H7 (cell line): ENCODE measurements around the gene RHBDD2. TPM values are rescaled to one million over a fixed set of nuclear protein-coding genes. Genes with fewer than 3 reads are reported as not detected.
A peak's percentile ranks its signal among the peaks of the same experiment; 100 is the strongest.
"Not testable (repeated sequence)": the region's sequence is repeated elsewhere in the genome, so short reads cannot be mapped to it uniquely, and the experiment has no call there.

ENCODE experiments used
- DNase-seq: peaks from one replicate; pipeline ENCODE4 v3.0.0; 2012
- H3K27me3 ChIP-seq: 2 replicates; pipeline ENCODE4 v1.6.0; 2011; ENCODE audit warnings: mild to moderate bottlenecking, low read length; ENCODE audit not compliant: control insufficient read depth, insufficient read depth
- H3K36me3 ChIP-seq: replicated peaks from 2 replicates; pipeline ENCODE4 v1.5.1; 2011; ENCODE audit warnings: low read length; ENCODE audit not compliant: control insufficient read depth, insufficient read depth
- H3K4me3 ChIP-seq: 2 replicates; pipeline ENCODE4 v1.5.1; 2011; ENCODE audit warnings: low read depth, mild to moderate bottlenecking, control low read depth, low read length, moderate library complexity; ENCODE audit not compliant: insufficient read depth
- total RNA-seq: library from RNA; depleted of rRNA; stranded (reverse); fragments of >200 nt; shearing (Covaris generic); gene quantifications from 2 replicates; pipeline ENCODE4 v1.2.3, GENCODE V29; 2014; rRNA removed

Gene RHBDD2
- 23.7 and 28.1 TPM in 2 replicates for total RNA-seq

DNA sequence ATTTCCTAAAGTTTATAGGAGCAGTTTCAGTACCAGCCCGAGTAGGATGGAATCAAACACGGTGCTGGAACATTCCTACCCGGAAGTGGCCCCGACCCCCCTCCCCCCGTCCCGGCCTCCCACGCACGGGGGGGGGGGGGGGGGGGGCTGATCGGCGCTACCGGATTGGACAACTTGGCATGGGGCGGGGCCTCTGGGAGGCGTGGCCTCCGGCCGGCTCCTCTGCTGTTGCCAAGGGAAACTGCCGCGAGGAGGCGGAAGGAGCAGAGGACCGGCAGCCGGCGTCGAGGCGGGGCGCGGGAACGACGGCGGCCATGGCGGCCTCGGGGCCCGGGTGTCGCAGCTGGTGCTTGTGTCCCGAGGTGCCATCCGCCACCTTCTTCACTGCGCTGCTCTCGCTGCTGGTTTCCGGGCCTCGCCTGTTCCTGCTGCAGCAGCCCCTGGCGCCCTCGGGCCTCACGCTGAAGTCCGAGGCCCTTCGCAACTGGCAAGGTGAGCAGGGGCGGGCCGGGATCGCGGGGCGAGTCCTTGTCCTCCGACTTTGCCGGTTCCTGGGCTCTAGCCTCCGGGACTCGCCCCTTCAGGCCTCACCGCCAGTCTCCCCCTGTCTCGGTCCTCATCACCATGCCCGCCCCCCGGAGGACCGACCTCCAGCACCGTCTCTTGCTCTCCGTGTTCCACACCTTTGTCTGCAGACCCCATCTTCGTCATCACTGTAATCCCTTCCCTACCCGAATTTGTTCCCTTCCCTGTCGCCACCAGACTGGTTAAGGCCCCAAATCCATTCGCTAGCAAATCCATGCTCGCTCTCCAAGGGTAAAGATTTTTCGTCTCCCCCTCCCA lies at the start of gene RHBDD2:
TSS of gene RHBDD2 (plus strand) at position 266 of the 843 bp plus-strand sequence. CDS start at position 315, 49 bp downstream.
- H3K27me3 ChIP-seq, result peaks cover 2% of the 10 kb centered on the region; the same call in 1 of the 2 replicates
- peak within 1 kb of the TSS; percentile 80 for H3K4me3 ChIP-seq
- H3K36me3 ChIP-seq, result peaks cover 16% of the 10 kb centered on the region
- peak; percentile 100 for DNase-seq

DNA sequence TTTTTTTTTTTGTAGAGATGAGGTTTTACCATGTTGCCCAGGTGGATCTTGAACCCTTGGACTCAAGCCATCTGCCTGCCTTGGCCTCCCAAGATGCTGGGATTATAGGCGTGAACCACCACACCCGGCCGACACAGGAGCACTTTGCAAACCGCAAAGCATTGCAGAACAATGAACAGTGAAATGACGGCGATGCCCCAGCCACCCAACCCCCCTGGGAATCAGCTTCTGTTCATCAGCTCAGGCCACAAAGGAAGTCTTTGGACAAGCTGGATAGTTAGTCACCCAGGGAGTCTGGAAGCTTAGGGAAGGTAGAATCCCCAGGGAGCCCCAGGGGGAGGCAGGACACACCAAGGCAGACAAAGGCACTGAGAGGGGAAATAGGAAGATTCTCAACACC lies 49.2 kb upstream of the RHBDD2 start:
- H3K36me3 ChIP-seq, H3K27me3 ChIP-seq, H3K4me3 ChIP-seq, DNase-seq: not testable (repeated sequence)

DNA sequence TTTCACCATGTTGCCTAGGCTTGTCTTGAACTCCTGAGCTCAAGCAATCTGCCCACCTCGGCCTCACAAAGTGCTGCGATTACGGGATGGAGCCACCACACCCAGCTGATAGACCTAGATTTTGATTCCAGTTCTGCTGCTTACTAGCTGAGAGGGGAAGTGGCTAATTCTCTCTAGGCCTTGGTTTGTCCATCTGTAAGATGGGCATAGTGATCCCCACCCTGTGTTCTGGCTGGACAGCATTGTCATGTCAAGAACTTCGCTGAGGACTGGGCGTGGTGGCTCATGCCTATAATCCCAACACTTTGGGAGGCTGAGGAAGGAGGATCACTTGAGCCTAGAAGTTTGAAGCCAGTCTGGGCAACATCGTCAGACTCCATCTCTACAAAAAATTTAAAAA lies 47.9 kb upstream of the RHBDD2 start:
- H3K36me3 ChIP-seq, result no peaks in the 10 kb centered on the region
- H3K27me3 ChIP-seq, result no peaks in the 10 kb centered on the region
- no peak overlapping the region for H3K4me3 ChIP-seq
- DNase-seq, result no peak

DNA sequence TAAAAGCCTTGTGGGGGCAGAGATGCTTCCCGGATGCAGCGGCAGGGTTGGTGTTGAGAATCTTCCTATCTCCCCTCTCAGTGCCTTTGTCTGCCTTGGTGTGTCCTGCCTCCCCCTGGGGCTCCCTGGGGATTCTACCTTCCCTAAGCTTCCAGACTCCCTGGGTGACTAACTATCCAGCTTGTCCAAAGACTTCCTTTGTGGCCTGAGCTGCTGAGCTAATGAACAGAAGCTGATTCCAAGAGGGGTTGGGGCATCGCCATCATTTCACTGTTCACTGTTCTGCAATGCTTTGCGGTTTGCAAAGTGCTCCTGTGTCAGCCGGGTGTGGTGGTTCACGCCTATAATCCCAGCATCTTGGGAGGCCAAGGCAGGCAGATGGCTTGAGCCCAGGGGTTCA lies 45.2 kb upstream of the RHBDD2 start:
- not testable (repeated sequence) for H3K27me3 ChIP-seq, DNase-seq, H3K36me3 ChIP-seq, H3K4me3 ChIP-seq

DNA sequence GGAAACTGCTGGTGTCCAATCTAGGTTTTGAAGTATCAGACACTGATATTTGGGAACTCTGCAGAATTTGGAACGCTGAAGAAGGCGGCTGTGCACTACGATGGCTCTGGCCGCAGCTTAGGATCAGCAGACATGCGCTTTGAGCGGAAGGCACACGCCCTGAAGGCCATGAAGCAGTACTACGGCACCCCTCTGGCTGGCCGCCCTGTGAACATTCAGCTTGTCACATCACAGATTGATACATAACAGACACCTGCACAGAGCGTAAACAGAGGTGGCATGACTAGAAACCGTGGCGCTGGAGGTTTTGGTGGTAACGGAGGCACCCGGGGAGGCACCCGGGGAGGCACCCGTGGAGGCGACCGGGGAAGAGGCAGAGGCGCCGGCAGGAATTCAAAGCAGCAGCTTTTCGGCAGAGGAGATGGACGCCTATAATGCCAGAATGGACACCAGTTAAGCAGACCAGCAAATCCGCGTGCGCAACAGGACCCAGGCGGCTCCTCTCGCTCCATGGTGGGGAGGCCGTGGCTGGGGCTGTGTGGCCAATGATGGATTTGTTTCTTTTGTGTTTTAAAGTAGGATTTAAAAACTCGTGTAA lies 43.0 kb upstream of the RHBDD2 start:
- H3K4me3 ChIP-seq, result no peak overlapping the region
- H3K27me3 ChIP-seq, result no peaks in the 10 kb centered on the region
- no peak for DNase-seq
- H3K36me3 ChIP-seq, result no peaks in the 10 kb centered on the region

DNA sequence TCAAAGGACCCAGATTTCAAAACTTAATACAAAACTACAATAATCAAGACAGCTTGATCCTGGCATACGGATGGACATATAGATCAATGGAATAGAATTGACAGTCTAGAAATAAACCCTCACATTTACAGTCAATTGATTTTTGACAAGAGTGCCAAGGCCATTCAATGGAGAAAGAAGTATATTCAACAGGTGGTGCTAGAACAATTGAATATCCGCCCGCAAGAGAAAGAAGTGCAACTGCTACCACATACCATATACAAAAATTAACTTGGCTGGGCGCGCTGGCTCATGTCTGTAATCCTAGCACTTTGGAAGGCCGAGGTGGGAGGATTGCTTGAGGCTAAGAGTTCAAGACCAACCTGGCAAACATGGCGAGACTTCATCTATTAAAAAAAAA lies 42.0 kb upstream of the RHBDD2 start:
- no peaks in the 10 kb centered on the region for H3K36me3 ChIP-seq
- DNase-seq, result no peak
- H3K4me3 ChIP-seq, result no peak overlapping the region
- no peaks in the 10 kb centered on the region for H3K27me3 ChIP-seq

DNA sequence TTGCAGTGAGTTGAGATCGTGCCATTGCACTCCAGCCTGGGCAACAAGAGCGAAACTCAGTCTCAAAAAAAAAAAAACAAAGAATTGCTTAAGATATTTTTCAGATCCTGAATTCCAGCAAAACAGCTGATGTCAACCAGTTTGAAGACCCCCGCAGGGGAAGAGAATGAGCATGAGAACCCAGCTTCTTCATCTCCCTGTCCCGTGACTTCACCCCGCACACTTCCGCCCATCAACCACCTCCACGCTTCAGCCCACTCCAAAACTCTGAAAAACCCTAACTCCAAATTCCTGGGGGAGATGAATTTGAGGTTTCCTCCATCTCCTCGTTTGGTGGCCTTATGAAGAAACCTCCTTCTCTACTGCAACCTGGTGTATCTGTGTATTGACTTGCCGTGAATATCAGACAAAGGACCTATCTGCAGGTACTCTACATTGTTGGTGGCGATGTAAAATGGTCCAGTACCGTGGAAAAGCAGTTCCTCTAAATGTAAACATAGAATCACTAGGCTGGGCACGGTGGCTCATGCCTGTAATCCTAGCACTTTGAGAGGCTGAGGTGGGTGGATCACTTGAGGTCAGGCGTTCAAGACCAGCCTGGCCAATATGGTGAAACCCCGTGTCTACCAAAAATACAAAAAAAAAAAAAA lies 40.4 kb upstream of the RHBDD2 start:
- not testable (repeated sequence) for H3K4me3 ChIP-seq, DNase-seq, H3K27me3 ChIP-seq, H3K36me3 ChIP-seq

DNA sequence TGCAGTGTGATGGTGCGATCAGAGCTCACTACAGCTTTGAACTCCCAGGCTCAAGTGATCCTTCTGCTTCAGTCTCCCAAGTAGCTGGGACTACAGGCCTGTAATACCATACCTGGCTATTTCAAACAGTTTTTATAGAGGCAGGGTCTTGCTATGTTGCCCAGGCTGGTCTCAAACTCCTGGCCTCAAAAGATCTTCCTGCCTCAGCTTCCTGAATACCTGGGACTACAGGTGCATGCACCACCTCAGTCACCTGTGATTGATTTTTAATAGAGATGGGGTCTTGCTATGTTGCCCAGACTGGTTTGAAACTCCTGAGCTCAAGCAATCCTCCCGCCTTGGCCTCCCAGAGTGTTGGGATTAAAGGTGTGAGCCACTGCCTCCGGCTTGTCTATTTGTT lies 38.8 kb upstream of the RHBDD2 start:
- no peak for DNase-seq
- Histone ChIP-seq H3K4me3 (no peak overlapping the region), H3K27me3 (no peaks in the 10 kb centered on the region), H3K36me3 (no peaks in the 10 kb centered on the region)

DNA sequence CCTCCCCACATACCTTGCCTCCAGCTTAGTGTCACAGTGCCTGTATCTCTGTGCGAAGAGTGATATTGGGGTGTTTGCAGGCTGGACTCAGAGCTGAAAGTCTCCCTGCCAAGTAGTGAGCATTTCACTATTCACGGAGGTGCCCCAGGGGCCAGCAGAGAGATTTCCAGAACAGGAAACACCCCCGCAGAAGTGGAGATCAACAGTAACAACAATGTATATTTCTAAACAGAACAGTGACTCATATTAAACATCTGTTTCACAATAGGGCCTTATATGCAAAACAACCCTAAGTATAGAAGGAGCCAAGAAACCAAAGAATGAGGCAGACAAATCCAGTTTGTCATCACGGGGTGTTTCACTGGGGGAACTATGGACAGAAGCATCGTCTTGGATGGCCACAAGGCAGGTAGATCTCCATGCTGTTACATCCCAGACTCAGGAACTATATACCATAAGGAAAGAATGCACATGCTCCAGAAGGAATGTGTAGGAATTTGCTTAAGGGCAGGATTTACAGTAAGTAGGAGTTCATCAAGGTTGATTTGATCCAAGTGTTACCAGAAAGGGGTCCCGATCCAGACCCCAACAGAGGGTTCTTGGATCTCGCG lies 35.9 kb upstream of the RHBDD2 start:
- H3K27me3 ChIP-seq, result no peaks in the 10 kb centered on the region
- DNase-seq, result no peak
- H3K4me3 ChIP-seq, result no peak overlapping the region
- H3K36me3 ChIP-seq, result no peaks in the 10 kb centered on the region

DNA sequence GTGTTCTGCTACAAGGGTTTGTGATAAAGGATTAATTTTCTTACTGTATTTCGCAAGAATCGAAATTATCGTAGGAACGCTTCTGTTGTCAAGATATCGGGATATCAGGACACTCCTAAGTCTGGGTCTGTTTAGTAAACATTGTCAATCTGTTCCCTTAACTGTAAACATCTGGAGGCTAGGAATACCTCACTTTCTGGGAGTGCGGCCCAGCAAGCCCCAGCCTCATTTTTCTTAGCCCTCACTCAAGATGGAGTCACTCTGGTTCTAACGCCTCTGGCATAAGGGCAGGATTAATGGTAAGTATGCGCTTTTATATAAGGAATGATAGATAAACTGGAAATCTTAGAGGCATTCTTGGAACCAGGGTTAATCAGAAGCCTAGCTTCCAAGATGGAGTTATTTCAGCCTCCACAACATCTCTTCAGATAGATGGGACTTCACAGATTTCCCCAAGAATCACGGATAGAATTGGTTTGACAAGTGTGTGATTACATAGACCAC lies 35.2 kb upstream of the RHBDD2 start:
- Histone ChIP-seq H3K4me3 (no peak overlapping the region), H3K36me3 (no peaks in the 10 kb centered on the region), H3K27me3 (no peaks in the 10 kb centered on the region)
- no peak for DNase-seq

DNA sequence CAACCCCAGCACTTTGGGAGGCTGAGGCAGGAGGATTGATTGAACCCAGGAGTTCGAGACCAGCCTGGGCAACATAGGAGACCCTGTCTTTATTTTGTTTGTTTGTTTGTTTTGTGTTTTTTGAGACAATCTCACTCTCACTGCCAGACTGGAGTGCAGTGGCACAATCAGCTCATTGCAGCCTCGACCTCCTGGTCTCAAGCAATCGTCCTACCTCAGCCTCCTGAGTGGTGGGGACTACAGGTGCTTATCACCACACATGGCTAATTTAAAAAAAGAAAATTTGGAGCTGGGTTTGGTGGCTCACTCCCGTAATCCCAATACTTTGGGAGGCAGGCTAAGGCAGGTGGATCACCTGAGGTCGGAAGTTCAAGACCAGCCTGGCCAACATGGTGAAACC lies 34.7 kb upstream of the RHBDD2 start:
- no peak overlapping the region for H3K4me3 ChIP-seq
- H3K36me3 ChIP-seq, result no peaks in the 10 kb centered on the region
- DNase-seq, result no peak
- no peaks in the 10 kb centered on the region for H3K27me3 ChIP-seq

DNA sequence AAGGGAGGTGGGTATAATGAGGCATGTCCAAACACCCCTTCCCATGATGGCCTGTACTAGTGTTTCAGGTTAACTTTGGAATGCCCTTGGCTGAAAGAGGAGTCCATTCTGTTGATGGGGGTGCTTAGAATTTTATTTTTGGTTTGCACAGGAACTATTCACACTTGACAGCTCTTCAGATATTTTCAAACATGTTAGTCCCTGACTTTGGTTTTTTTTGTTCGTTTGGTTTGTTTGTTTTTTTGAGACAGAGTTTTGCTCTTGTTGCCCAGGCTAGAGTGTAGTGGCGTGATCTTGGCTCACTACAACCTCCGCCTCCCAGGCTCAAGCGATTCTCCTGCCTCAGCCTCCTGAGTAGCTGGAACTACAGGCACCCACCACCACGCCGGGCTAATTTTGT lies 33.7 kb upstream of the RHBDD2 start:
- not testable (repeated sequence) for DNase-seq, H3K27me3 ChIP-seq, H3K4me3 ChIP-seq, H3K36me3 ChIP-seq

DNA sequence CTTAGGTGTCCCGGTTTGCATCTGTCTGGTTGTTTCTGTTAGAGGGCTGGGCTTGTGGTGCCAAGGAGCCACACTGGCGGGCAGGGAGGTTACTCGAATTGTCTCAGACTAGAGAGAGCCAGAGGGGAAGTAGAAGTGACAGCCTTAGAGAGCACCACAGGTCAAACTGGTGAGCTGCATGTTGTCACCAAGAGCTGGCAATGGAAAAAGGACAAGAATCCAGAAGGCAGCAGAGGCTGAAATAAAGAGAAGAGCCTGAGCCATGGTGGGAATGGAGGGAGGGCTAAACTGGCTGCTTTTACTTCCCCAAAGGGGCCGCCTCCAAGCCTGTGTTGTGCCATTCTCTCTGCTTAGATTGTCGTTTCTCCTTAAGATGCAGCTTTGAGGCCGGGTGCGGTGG lies 31.1 kb upstream of the RHBDD2 start:
- no peak for DNase-seq
- no peaks in the 10 kb centered on the region for H3K36me3 ChIP-seq
- no peaks in the 10 kb centered on the region for H3K27me3 ChIP-seq
- no peak overlapping the region for H3K4me3 ChIP-seq

DNA sequence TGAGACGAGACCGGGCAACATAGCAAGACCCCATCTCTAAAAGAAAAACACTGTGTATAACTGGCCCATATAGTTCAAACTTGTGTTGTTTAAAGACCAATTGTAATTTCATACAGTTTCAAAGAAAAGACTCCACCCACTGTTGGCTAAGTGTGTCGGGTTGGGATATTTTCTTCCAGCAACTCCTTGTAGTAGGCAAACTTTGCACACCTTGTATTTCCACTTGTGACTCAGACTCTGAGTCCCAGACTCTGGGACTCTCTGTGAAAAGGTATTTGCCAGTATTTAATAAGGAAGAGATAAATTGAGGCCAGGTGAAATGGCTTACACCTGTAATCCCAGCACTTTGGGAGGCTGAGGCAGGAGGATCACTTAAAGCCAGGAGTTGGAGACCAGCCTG lies 29.3 kb upstream of the RHBDD2 start:
- Histone ChIP-seq H3K27me3 (no peaks in the 10 kb centered on the region), H3K4me3 (no peak overlapping the region), H3K36me3 (no peaks in the 10 kb centered on the region)
- DNase-seq, result no peak
